Femur (tissue), 1 donor: ENCODE measurements around the gene BPIFA3.
"Not testable (repeated sequence)": the region's sequence is repeated elsewhere in the genome, so short reads cannot be mapped to it uniquely, and the experiment has no call there.

Experiments used
- DNase-seq: peaks from one replicate; pipeline ENCODE4 v3.0.0-alpha.2; 2017

The BPIFA3 gene

DNA sequence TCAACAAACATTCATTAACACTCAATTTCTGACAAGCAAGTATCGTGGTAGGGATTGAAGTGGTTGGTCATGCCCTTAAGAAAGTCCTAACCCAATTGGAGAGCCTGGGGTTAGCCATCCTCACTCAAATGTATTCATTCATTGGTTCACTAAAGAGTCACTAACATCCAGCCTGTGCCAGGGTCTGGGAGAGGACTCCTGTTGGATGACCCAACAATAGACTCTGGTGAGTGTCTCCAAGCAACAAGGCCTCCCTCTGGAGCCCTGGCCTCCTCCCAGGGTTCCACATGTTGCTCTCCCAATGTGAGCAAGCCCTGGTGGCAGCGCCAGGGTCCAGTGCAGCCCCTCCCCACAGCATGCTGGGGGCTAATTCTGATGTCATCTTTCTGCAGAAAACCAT is at the start of gene BPIFA3:
Gene BPIFA3, plus strand, starts transcription at position 301 of the 400 bp plus-strand sequence. CDS start 185 bp downstream, outside the sequence.
- no peak for DNase-seq

DNA sequence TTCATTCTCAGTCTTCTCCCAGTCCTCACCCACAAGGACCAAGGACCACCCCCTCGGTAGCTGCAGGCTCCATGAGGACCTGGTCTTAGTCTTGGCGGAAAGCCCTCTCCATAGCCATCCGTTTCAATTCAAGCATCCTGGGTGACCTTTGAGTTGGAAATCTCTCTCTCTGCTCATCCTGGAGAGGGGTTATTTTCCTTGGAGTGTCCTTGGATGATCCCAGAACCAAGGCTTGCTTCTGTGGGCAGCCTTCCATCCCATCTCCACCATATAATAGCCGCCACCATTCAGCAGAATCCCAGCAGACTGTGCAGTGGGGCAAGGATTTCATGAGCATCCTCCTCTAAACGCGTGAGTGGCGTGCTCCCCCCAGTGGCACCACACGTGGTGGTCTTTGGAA is 49.3 kb upstream of the BPIFA3 start, which contains the start of gene BPIFA2:
Gene BPIFA2, plus strand, starts transcription at position 301 of the 400 bp plus-strand sequence. CDS start 987 bp downstream, outside the sequence.
- DNase-seq, result no peak

DNA sequence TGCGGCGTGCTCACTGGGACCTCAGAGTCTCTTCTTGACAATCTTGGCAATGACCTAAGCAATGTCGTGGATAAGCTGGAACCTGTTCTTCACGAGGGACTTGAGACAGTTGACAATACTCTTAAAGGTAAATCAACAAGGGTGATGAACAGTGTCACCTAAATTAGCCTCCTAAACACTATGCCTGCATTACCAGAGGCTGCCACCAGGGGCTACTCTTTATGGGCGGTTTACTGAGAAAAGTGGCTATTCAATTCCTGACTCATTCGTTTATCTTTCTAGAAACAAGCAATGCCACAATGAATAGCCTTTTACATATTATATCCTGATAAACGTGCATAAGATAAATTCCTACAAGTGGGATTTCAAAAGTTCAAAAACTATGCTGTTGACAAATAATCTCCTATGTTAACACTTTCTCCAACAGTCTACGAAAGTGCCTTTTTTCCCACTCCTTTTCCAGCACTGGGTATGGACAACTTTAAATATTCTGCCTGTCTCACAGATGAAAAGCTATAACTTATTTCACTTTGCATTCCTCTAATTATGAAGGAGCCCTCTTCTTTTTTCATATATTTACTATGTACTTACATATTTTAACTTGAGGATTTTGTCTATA is 47.9 kb upstream of the BPIFA3 start:
- DNase-seq, result no peak

DNA sequence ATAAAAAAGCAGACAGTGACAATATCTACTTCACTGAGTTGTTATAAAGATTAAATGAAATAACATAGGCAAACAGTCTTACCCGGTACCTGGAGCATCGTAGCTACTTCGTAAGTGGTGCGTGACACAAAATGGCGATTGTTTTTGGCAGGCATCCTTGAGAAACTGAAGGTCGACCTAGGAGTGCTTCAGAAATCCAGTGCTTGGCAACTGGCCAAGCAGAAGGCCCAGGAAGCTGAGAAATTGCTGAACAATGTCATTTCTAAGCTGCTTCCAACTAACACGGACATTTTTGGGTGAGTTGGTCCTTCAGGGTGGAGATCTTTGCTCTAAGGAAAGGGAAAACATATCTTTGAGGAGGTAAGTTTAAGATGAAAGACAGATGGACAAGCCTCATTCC is 44.4 kb upstream of the BPIFA3 start:
- DNase-seq, result no peak

DNA sequence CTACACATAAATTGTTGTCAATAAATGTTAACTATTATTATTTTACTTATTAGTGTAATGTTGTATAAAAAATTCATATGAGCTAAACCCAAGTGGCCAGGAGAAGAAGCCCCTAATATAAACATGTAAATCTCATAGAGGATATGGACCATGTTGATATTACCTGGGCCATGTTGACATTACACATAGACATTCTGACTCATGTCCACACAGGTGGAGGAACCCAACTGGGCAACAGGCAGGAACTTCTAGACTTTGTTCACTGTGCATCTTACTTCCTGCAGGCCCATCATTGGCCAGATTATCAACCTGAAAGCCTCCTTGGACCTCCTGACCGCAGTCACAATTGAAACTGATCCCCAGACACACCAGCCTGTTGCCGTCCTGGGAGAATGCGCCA is 42.0 kb upstream of the BPIFA3 start:
- no peak for DNase-seq

DNA sequence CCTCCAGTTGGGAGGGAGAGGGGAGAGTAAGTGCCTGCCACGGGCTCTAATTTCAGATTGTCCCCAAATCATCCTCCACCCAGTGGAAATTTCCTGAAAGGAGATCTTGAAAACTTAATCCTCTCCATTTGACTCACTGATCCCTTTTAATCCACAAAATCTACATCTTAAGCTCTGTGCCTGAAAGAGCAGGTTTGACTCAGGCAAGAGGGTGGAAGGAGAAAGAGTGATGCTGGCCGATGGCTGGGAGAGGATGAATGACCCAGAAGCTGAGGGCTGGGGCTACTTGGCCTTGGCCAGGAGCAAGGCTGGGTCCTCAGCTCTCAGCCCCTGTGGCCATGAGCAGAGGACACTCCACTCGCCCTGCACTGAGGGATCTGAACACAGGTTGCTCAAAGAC is 41.1 kb upstream of the BPIFA3 start:
- DNase-seq, result no peak

DNA sequence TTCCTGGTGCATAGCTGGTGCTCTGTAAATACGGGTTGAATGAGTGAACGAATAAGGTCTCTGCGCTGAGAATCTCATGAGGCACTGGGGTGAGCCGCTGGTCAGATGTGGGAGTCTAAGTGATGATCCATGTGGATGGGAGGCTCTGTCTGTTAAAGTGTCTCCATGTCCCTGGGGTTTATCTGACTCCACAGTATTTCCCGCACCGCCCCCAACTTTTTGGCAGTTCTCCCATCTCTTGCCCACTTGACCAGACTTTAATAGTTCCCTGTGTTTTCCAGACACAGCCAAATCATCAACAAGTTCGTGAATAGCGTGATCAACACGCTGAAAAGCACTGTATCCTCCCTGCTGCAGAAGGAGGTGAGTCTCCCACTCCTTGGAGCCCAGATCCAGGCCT is 39.3 kb upstream of the BPIFA3 start:
- no peak for DNase-seq

DNA sequence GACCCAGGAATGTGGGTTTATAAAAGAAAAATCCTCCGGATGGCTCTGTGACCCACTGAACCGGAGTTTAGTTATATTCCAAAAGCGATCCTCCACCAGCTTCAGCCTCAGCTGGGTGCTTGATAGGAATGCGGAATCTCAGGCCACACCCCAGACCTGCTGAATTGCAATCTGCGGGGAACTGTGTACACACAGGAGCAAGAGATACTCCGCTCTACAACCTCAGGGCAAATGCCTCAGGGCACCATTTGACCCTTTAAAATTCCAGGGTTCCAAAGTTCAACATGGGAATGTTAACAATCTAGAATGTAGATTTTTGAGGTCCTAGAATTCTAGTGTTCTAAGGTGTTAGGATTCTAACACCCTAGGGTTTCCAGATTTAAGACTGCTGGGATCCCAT is 38.4 kb upstream of the BPIFA3 start:
- no peak for DNase-seq

DNA sequence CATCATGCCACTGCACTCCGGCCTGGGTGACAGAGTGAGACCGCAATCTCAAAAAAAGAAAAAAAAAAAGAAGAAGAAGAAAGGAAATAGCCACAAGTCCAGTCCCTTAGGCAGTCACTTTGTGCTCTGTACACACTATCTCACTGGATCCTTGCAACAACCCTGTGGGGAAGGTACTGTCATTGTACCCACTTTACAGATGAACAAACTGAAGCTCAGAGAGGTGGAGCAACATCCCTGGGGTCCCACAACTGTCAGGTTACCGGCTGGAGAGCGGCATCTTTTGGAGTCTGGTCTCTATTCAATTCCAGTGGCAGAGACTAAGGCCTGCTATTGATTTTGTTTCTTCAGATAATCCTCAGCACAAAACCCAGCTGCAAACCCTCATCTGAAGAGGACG is 37.0 kb upstream of the BPIFA3 start:
- no peak for DNase-seq

DNA sequence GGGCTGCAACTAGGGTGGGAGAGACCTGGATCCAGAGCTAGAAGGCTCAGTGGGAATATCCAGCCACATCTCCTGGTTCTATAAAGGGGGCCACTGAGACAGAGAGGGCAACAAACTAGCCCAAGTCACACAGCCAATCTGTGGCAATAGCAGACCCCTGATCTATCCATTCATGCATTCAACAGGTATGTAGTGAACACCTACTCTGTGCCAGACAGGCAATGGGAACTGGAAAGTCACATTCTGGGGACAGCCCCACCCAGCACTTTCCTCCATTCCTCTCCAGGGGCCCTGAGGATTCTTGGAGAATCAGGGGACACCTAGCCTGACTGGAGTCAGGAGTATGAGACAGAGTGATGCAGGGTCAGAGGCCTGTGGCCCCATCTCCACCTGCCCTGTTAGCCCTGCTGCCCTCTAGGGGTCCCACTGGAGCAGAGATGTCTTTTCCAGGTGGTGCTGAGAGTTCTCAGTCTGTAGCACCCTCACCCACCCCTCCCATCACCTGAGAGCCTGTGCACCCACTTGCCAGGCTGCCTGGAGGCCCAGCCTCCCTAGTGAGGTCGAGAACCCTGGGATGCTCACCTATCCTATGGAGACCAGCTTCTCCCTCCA is 35.6 kb upstream of the BPIFA3 start:
- DNase-seq, result no peak

DNA sequence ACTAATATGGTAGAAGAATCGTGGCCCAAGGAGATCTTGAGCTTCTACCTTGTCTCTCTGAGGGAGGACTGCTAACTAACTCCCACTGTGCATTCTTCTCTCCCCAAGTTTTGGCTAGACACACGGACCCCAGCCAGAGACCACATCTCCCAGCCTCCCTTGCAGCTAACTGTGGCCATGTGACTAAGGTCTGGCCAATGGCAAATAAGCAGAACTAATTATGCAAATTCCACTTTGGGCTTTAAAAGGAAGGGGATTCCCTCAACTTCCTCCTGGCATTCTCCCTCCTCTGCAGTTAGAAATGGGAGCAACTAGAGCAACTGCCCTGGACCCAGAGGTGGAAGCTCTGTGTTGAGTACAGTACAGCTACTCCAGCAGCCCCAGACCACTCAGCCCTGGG is 33.8 kb upstream of the BPIFA3 start:
- DNase-seq, result no peak

DNA sequence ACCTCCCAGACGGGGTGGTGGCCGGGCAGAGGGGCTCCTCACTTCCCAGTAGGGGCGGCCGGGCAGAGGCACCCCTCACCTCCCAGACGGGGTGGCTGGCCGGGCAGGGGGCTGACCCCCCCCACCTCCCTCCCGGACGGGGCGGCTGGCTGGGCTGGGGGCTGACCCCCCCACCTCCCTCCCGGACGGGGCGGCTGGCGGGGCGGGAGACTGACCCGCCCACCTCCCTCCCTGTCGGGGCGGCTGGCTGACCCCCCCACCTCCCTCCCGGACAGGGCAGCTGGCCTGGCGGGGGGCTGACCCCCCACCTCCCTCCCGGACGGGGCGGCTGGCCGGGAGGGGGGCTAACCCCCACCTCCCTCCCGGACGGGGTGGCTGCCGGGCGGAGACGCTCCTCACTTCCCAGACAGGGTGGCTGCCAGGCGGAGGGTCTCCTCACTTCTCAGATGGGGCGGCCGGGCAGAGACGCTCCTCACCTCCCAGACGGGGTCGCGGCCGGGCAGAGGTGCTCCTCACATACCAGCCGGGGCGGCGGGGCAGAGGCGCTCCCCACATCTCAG is 32.0 kb upstream of the BPIFA3 start:
- DNase-seq, result not testable (repeated sequence)

DNA sequence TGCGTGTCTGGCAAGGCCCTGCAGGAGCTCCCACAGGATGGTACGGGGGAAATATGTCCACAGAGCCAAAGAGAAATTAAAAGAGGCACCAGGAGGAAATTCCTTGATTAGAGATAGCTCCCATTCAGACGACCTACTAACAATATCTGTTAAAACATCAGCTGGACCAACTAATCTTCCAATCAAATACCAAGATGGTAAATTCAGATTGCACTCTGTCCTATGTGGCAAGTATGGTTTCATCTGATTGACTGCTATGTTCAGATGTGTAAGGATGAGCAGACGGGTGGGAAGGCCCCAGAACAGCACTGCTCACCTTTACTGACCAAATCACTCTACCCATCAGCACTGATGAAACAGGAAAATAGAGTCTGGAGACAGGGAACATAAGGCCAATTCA is 29.7 kb upstream of the BPIFA3 start:
- DNase-seq, result no peak

DNA sequence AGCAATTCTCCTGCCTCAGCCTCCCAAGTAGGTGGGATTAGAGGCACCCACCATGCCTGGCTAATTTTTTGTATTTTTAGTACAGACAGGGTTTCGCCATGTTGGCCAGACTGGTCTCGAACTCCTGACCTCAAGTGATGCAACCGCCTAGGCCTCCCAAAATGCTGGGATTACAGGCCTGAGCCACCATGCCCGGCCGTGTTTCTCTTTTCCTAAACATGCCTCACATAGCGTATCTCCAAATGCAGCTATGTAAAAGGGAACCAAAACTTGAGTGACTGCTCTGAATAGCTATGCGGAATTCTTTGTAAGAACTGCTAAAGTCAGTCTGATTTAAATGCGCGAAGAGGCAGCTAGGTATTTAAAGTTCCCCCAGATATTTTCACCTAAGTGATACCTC is 28.7 kb upstream of the BPIFA3 start:
- DNase-seq, result no peak

DNA sequence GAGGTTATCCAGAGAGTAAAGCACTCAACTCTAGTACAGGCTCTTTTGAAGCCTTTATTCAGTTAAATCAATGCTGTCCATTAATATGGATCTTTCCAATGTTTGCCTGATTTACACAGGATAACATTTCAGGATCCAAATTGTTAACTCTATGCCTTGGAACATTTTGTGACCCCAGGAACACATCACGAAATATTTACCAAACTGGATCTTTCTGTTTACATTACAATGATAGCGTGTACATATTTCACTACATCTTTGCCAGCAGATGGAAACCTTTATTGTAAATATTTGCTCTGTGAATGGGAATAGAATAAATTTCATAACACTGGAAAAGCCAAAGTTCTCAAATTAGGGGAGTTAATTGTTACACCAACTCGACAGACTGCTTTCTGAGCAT is 25.7 kb upstream of the BPIFA3 start:
- DNase-seq, result no peak

DNA sequence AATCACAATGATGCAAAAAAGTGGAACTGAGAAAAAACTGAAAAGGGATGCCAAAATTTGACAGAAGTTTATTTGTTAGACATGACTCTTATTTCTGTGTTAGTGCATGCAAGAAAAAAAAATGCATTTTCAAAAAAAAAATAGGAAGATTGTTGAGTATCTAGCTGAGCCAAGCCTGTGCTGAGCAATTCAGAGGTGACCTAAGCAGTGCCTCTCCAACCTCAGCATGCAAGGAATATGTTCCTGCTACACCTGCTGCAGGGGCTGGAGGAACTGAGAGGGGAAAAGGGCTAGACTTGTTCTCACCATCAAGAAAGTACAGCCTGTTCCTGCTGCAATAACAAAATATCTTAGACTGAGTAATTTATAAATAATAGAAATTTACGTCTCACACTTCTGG is 25.2 kb upstream of the BPIFA3 start:
- DNase-seq, result no peak

DNA sequence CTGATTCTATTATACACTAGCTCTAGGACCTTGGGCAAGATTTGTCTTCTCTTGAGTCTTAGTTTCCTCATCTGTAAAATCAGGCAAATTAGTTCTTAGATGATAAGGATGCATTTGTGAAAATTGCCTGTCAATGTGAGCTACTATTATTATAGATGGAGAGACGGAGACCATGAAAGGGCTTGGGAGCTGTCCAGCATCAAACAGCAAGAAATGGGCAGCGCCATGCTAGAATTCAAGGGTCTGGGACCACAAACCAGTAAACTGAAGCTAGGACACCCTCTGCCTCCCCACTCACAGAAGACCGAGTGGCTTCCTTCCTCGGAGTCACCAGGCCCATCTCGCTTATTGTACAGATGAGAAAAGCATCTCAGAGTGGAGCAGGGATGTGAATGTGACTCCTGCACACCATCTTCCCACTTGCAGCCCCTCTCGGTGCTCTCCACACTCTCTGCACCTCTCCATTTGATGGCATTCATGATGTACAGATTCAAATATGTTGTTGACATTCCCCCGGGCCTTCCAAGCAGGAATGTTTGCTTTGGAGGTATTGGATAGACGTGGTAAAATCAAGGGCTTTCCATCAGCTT is 24.1 kb upstream of the BPIFA3 start:
- no peak for DNase-seq

DNA sequence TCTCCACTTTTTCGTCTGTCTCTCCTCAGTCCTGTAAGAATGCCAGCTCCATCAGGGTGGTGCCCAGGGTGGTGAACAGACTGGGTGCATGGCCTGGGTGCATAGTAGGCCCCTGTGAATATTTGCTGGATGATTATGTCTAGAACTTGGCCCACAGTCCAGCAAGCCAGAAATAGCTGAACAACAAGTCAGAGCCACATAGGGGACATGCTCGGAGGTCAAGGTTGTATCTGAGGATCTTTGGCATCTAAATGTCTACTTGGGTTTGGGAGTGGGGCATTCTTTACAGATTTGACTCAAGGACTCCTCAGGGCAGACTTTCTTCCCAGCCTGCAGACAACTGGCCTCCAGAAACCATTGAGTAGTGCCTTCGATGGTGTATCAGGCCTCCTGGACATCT is 18.1 kb upstream of the BPIFA3 start:
- no peak for DNase-seq

DNA sequence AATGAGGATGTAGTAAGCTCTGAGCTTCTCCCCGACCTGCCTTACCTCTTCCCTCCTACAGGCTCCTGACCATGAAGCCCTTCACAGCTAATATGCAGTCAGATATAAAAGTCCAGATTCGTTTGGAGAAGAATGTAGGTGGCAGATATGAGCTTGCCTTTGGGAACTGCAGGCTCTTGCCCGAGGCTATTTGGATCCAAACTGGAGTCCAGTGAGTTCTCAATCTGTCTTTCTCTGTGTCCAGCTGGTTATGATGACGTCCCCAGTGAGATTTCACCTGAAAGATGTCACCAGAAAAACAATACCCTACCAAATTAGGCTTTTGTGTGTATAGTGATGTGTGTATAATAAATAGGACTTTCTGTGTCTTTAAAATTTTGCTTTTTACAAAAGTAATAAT is 14.7 kb upstream of the BPIFA3 start:
- DNase-seq, result no peak

DNA sequence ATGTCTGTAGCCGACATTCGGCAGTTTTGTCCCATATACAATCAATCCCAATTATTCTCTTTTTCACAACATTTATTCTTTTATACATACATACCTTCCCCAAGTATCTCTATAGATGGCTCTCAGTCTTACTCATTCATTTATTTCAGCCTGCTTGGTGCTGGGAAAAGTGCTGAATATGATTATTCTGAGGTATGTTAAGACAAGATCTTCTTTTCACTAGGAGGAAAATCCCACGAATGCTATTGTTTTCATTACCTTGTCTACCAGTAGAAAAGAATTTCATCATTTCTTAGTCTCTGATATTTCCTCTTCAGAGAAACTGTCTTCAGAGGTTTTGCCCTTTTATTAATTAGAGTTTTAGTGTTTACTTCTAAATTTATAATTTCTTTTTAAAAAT is 13.7 kb upstream of the BPIFA3 start:
- no peak for DNase-seq

DNA sequence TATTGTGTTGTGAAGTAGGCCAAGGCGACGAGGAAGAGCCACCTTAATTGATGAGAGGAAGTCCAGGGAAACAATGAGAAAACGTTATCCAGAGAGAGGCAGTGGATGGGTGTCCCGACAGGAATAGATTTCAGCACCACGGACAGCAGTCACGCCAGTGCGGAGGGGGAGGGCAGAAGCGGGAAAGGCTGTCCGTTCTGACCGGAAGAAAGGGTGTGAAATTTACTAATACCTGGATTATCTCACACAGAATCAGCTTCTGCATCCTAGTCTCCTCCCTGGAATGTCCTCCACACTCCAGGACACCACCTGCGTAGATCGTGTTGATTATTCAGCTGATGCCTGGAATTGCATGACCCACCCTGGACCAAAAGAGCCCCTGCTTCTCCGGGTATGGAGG is 7.4 kb upstream of the BPIFA3 start:
- peak; percentile 83 for DNase-seq

DNA sequence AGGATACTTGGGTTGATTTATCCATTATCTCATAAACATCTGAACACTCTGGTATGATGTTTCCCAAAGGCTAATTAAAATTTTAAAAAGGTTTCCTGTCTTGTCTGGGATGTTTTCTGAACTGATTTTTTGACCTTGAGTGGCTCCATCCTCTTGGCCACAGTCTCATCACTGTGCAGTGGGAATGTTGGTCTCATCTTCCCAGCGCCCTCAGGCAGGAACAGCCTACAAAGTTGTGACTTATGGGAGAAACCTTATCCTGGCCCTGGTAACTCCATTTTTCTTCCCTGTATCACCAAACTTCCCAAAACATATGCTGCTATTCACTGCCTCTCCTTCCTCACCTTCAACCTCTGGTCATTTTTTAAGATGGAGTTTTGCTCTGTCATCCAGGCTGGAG is 6.8 kb upstream of the BPIFA3 start:
- no peak for DNase-seq

DNA sequence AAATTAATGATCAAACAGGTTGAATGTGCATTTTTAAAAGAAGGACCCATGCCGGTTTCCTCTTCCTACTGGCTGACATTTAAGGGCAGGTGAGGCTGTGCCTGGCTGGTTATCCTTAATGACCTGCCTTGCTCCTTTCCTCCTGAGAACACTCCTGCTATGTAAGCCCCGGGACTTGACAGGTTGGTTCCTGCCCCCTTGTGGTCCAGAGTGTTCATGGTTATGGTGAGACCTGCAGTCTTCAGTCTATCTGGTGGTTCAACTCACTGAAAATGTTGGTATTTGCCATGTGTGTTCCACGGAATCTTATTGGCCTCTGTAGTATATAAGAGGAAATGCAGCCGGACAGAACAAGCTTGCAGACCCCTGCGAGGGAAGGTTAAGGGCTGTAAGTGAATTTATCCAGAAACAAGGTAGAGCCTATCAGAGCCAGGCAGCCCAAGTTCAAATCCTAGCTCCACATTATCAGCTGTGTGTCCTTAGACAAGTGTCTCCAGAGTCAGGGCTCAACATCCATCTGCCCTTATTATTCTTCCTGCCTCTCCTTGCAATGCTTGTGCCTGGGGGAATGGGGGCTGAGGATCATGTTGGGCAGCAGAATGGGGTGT is 5.2 kb upstream of the BPIFA3 start:
- DNase-seq, result peak; percentile 24

DNA sequence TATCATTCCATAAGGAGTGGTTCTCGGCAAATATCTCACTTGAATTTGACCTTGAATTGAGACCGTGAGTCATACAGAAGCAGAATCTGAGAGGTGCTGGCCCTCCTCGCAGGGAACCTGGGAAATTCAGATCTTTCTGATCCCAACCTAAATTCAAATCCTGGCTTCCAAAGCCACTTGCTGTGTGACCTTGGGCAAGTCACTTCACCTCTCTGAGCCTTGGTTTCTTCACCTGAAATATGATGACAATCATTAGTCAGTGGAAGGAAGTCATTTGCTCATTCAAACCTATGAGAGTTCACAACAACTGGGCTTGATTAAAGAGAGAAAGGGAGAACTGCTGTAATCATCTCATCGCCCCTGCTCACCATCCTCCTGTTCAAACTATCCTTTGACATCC is 7.2 kb downstream of the BPIFA3 start:
- no peak for DNase-seq
